H1 (cell line): ENCODE data around the gene RWDD1. TPM values are rescaled to one million over a fixed set of nuclear protein-coding genes. Genes with fewer than 3 reads are reported as not detected.

Experiments used
- CTCF ChIA-PET: fragments of 300-600 bp; sonication (Branson Sonifier 250); formaldehyde crosslinking; loops from one replicate; lab custom pipeline; 2021; ENCODE audit not compliant: partially characterized antibody; lab: Charles Lee
- POLR2A ChIA-PET: fragments of 300-600 bp; sonication (Branson Sonifier 250); formaldehyde crosslinking; loops from one replicate; lab custom pipeline; 2021; ENCODE audit warnings: inconsistent platforms; ENCODE audit not compliant: partially characterized antibody; lab: Charles Lee
- DNase-seq, 2 experiments: peaks; one replicate each; pipeline versions ENCODE4 v3.0.0 to v3.0.0-alpha.2; 2010 to 2022; ENCODE audit warnings: low spot score in 2 of 2, low read depth in 1 of 2, mixed read lengths in 1 of 2
- FAIRE-seq: peaks from 2 replicates; lab custom pipeline; 2011; peaks lifted over from hg19 to GRCh38; lab: Jason Lieb, UNC
- H2AFZ ChIP-seq: 2 replicates; pipeline ENCODE4 v1.8.1; 2012; ENCODE audit warnings: low read length, inconsistent platforms
- H2AK5ac ChIP-seq: 2 replicates; pipeline ENCODE4 v1.6.1; 2013; ENCODE audit warnings: low read depth, low read length
- H2BK120ac ChIP-seq: replicated peaks from 2 replicates; pipeline ENCODE3; 2013; ENCODE audit warnings: low read depth, low read length, inconsistent platforms
- H2BK12ac ChIP-seq: 2 replicates; pipeline ENCODE4 v1.6.1; 2013; ENCODE audit warnings: low read depth, low read length
- H2BK15ac ChIP-seq: 2 replicates; pipeline ENCODE4 v1.6.1; 2013; ENCODE audit warnings: low read length
- H2BK20ac ChIP-seq: 2 replicates; pipeline ENCODE4 v1.6.1; 2013; ENCODE audit warnings: low read length
- H2BK5ac ChIP-seq: 2 replicates; pipeline ENCODE4 v1.6.1; 2013; ENCODE audit warnings: low read depth, low read length
- H3K14ac ChIP-seq: 2 replicates; pipeline ENCODE4 v1.6.1; 2013; ENCODE audit warnings: inconsistent platforms; ENCODE audit not compliant: insufficient read length
- H3K18ac ChIP-seq: 2 replicates; pipeline ENCODE4 v1.6.1; 2013; ENCODE audit warnings: low read length; ENCODE audit errors: extremely low read depth
- H3K23ac ChIP-seq: 2 replicates; pipeline ENCODE4 v1.6.1; 2013; ENCODE audit warnings: inconsistent platforms; ENCODE audit not compliant: insufficient read length
- H3K23me2 ChIP-seq: 2 replicates; pipeline ENCODE4 v1.6.1; 2013; ENCODE audit warnings: low read depth, low read length
- H3K27ac ChIP-seq: 2 replicates; pipeline ENCODE4 v1.6.1; 2011; ENCODE audit warnings: low read depth, low read length, inconsistent platforms
- H3K27me3 ChIP-seq, 4 experiments: replicated peaks in 1 of 4; 1 replicate in 1 of 4; 2 replicates in 3 of 4; pipeline versions ENCODE4 v1.6.1 to v1.8.1; 2011 to 2013; ENCODE audit warnings: low read length in 3 of 4, mild to moderate bottlenecking in 3 of 4, inconsistent platforms in 2 of 4, mixed read lengths in 2 of 4, moderate library complexity in 1 of 4; ENCODE audit not compliant: control insufficient read depth in 3 of 4, insufficient read depth in 3 of 4; ENCODE audit errors: extremely low read depth in 1 of 4
- H3K36me3 ChIP-seq, 4 experiments: 2 replicates each; pipeline versions ENCODE4 v1.6.1 to v1.8.1; 2011 to 2013; ENCODE audit warnings: mild to moderate bottlenecking in 4 of 4, low read length in 3 of 4, moderate library complexity in 2 of 4, control low read depth in 1 of 4, inconsistent platforms in 1 of 4; ENCODE audit not compliant: insufficient read depth in 4 of 4, control insufficient read depth in 2 of 4
- H3K4ac ChIP-seq: replicated peaks from 2 replicates; pipeline ENCODE3; 2013; ENCODE audit warnings: low read length, low read depth, mixed read lengths, inconsistent platforms; ENCODE audit not compliant: insufficient read length
- H3K4me1 ChIP-seq, 4 experiments: replicated peaks in 1 of 4; 1 replicate in 1 of 4; 2 replicates in 3 of 4; pipeline versions ENCODE4 v1.6.1 to v1.8.1; 2011 to 2013; ENCODE audit warnings: low read length in 3 of 4, inconsistent platforms in 2 of 4, mixed read lengths in 1 of 4; ENCODE audit not compliant: insufficient read depth in 4 of 4, control insufficient read depth in 3 of 4
- H3K4me2 ChIP-seq, 2 experiments: 2 replicates each; pipeline versions ENCODE4 v1.6.1 to v1.8.1; 2011 to 2013; ENCODE audit warnings: low read depth in 2 of 2, low read length in 2 of 2, control low read depth in 1 of 2, inconsistent platforms in 1 of 2, mild to moderate bottlenecking in 1 of 2; ENCODE audit not compliant: insufficient read depth in 1 of 2
- H3K4me3 ChIP-seq, 4 experiments: fragments of 200-600, 300-600 bp in 1 of 4; sonication (generic), shearing (Covaris generic), sonication (Bioruptor Twin) in 1 of 4; 2 replicates each; pipeline versions ENCODE4 v1.5.1 to v1.8.1; 2011 to 2016; ENCODE audit warnings: low read length in 4 of 4, low read depth in 3 of 4, control low read depth in 2 of 4, inconsistent platforms in 2 of 4, mild to moderate bottlenecking in 2 of 4, mixed read lengths in 1 of 4, moderate library complexity in 1 of 4; ENCODE audit not compliant: insufficient read depth in 2 of 4; ENCODE audit errors: extremely low read depth in 1 of 4
- H3K56ac ChIP-seq: replicated peaks from 2 replicates; pipeline ENCODE3; 2013; ENCODE audit warnings: low read depth, mild to moderate bottlenecking, mixed read lengths, low read length, inconsistent platforms; ENCODE audit not compliant: insufficient read length
- H3K79me1 ChIP-seq: 2 replicates; pipeline ENCODE4 v1.6.1; 2013; ENCODE audit warnings: low read depth, low read length, control low read depth
- H3K79me2 ChIP-seq, 2 experiments: 2 replicates each; pipeline versions ENCODE4 v1.6.1 to v1.8.1; 2012 to 2013; ENCODE audit warnings: low read length in 2 of 2, mild to moderate bottlenecking in 2 of 2, inconsistent platforms in 1 of 2; ENCODE audit not compliant: insufficient read depth in 2 of 2, control insufficient read depth in 1 of 2
- H3K9ac ChIP-seq, 4 experiments: replicated peaks in 1 of 4; 1 replicate in 1 of 4; 2 replicates in 3 of 4; pipeline versions ENCODE4 v1.6.1 to v1.8.1; 2011 to 2013; ENCODE audit warnings: low read depth in 3 of 4, low read length in 3 of 4, control low read depth in 2 of 4, mild to moderate bottlenecking in 2 of 4, moderate library complexity in 2 of 4, inconsistent platforms in 1 of 4; ENCODE audit errors: extremely low read depth in 1 of 4
- H3K9me3 ChIP-seq, 2 experiments: 2 replicates each; pipeline versions ENCODE4 v1.6.1 to v1.8.1; 2012 to 2013; ENCODE audit warnings: mild to moderate bottlenecking in 2 of 2, moderate library complexity in 2 of 2, control low read depth in 1 of 2, inconsistent platforms in 1 of 2, low read depth in 1 of 2, low read length in 1 of 2, mixed read lengths in 1 of 2; ENCODE audit not compliant: insufficient read depth in 2 of 2
- H4K20me1 ChIP-seq, 2 experiments: replicated peaks in 1 of 2; 2 replicates each; pipeline versions ENCODE3 to v1.8.1; 2011 to 2013; ENCODE audit warnings: inconsistent platforms in 2 of 2, low read length in 2 of 2, mild to moderate bottlenecking in 1 of 2; ENCODE audit not compliant: insufficient read depth in 2 of 2, control insufficient read depth in 1 of 2
- H4K5ac ChIP-seq: 2 replicates; pipeline ENCODE4 v1.6.1; 2013; ENCODE audit warnings: low read length, low read depth, mixed read lengths, inconsistent platforms; ENCODE audit not compliant: insufficient read length
- H4K8ac ChIP-seq: 2 replicates; pipeline ENCODE4 v1.8.0; 2013; ENCODE audit warnings: mild to moderate bottlenecking, moderate library complexity, low read length, inconsistent platforms; ENCODE audit not compliant: insufficient read depth; ENCODE audit errors: extremely low read depth
- H4K91ac ChIP-seq: replicated peaks from 2 replicates; pipeline ENCODE3; 2013; ENCODE audit warnings: low read length, mixed read lengths, inconsistent platforms; ENCODE audit not compliant: insufficient read length
- ATF2 ChIP-seq: IDR thresholded peaks from 2 replicates; pipeline ENCODE4 v1.6.1; 2012; ENCODE audit warnings: low read length, inconsistent platforms
- CBX8 ChIP-seq: fragments of 300-800, 300-1000 bp; sonication (generic); IDR thresholded peaks from 2 replicates; pipeline ENCODE4 v1.7.1; 2016; ENCODE audit warnings: low read depth, low read length, borderline replicate concordance
- CEBPB ChIP-seq: IDR thresholded peaks from 2 replicates; pipeline ENCODE4 v1.6.1; 2012; ENCODE audit warnings: low read depth, low read length
- FOSL1 ChIP-seq: IDR thresholded peaks from 2 replicates; pipeline ENCODE4 v1.6.1; 2011; ENCODE audit warnings: mild to moderate bottlenecking, low read depth, low read length, moderate library complexity; ENCODE audit not compliant: insufficient read depth
- JUN ChIP-seq: IDR thresholded peaks from 2 replicates; pipeline ENCODE4 v1.6.1; 2011; ENCODE audit warnings: low read depth, mild to moderate bottlenecking, improper control_type of control experiment, low read length
- KDM1A ChIP-seq: fragments of 200-600, 300-600 bp; sonication (generic); IDR thresholded peaks from 2 replicates; pipeline ENCODE4 v1.7.1; 2016; ENCODE audit warnings: mild to moderate bottlenecking, low read length, borderline replicate concordance
- KDM4A ChIP-seq: IDR thresholded peaks from one replicate; pipeline ENCODE4 v1.7.1; 2012; ENCODE audit warnings: low read depth, mild to moderate bottlenecking, moderate library complexity, low read length, inconsistent platforms; ENCODE audit not compliant: severe bottlenecking
- RNF2 ChIP-seq: fragments of 200-900, 300-1000 bp; sonication (generic); IDR thresholded peaks from 2 replicates; pipeline ENCODE4 v1.7.1; 2016; ENCODE audit warnings: borderline replicate concordance, low read depth, mild to moderate bottlenecking, antibody characterized with exemption, low read length; ENCODE audit not compliant: poor library complexity, severe bottlenecking; ENCODE audit errors: missing control alignments
- SP1 ChIP-seq: IDR thresholded peaks from 2 replicates; pipeline ENCODE4 v1.6.1; 2011; ENCODE audit warnings: low read depth, low read length
- WGBS, 2 experiments: shearing (Covaris generic) in 1 of 2; methylation state at CpG; one replicate each; pipeline versions ENCODE4 v1.1.6 to v1.1.7; 2013 to 2015; ENCODE audit warnings: low lambda C conversion rate in 2 of 2, mixed read lengths in 2 of 2, inconsistent platforms in 1 of 2, low coverage in 1 of 2, missing lambda C conversion rate in 1 of 2; ENCODE audit not compliant: insufficient replicate concordance in 2 of 2, insufficient coverage in 1 of 2, insufficient read length in 1 of 2; ENCODE audit errors: extremely low coverage in 1 of 2, missing lambda C conversion rate in 1 of 2; 5-methylcytosine and 5-hydroxymethylcytosine counted together
- polyA plus RNA-seq, 7 experiments: library from polyadenylated mRNA; depleted of rRNA in 3 of 7; stranded (reverse) in 5 of 7; unstranded in 2 of 7; fragments of >200 nt in 5 of 7; fragments of 200-250 nt in 2 of 7; gene quantifications; 1 replicate in 5 of 7; 2 replicates in 1 of 7; 4 replicates in 1 of 7; pipeline versions ENCODE4 v1.2.1 to v1.2.3, GENCODE V29; 2011 to 2013; ENCODE audit warnings: missing spikeins in 2 of 7, mixed read lengths in 2 of 7
- total RNA-seq: library from RNA; stranded (reverse); fragmentation: NEBNext Ultra II Directional; extraction: Animal tissue kit (Norgen Biotek cat#: 25700); gene quantifications from 2 replicates; pipeline ENCODE4 v1.2.1, GENCODE V29; 2021

RWDD1 gene
- total and polyA plus RNA-seq, 2 of the 8 experiments (the other 6 are each of a cell fraction or from before 2014, with no cell fraction given) = 19.5 to 35.2 TPM

GRCh38 chr6:116531675-116532570 is 39.4 kb upstream of the RWDD1 start:
- Histone ChIP-seq H3K36me3 (no peaks in the 10 kb centered on the region), H2AFZ (no peak overlapping the region), H3K4ac (no peak overlapping the region), H2BK20ac (no peak overlapping the region), H3K23me2 (no peaks in the 10 kb centered on the region), H2BK5ac (no peak overlapping the region), H3K23ac (no peak overlapping the region), H3K14ac (no peak overlapping the region), H3K27me3 (no peaks in the 10 kb centered on the region), H3K9ac (no peak overlapping the region), H2BK12ac (no peak overlapping the region), H2AK5ac (no peak overlapping the region), H3K18ac (no peak overlapping the region), H3K4me2 (no peak overlapping the region), H2BK15ac (no peak overlapping the region), H4K20me1 (no peaks in the 10 kb centered on the region), H3K4me3 (no peak overlapping the region), H4K5ac (no peak overlapping the region), H3K9me3 (no peaks in the 10 kb centered on the region), H3K79me1 (no peaks in the 10 kb centered on the region), H3K27ac (no peak overlapping the region), H4K8ac (no peak overlapping the region), H2BK120ac (no peak overlapping the region), H3K4me1 (peaks cover 0 to 12% (median 9%) of the 10 kb centered on the region in 4 experiments; a peak in 5 of 7 replicates), H4K91ac (no peak overlapping the region), H3K56ac (no peak overlapping the region), H3K79me2 (no peaks in the 10 kb centered on the region)
- WGBS, 2 experiments = 83% methylated on average over 12 of the region's 12 CpGs; no CpG with 5 or more reads in 1 of the 2 experiments
- DNase-seq (peak in 1 of 2 experiments; percentile 79), FAIRE-seq (peak; percentile 77)
- POLR2A ChIA-PET = no interaction called here
- CTCF ChIA-PET = interaction anchor here (0.7 to 4.5 kb wide), 19 partner anchors 8 to 289 kb away, joined by 3 to 60 read pairs (median 7); partner anchors contain the start of gene CALHM5
- TF ChIP-seq KDM4A = no peak
- TF ChIP-seq SP1 = no peak
- no peak for TF ChIP-seq ATF2
- TF ChIP-seq CBX8 = no peak
- TF ChIP-seq RNF2 = no peak
- no peak for TF ChIP-seq CEBPB
- no peak for TF ChIP-seq JUN
- TF ChIP-seq FOSL1 = no peak
- peak; percentile 45; the same call in 1 of the 2 replicates for TF ChIP-seq KDM1A
